ENCODE measurements around the gene SHISA4. TPM values are rescaled to one million over a fixed set of nuclear protein-coding genes. Genes with fewer than 3 reads are reported as not detected.

SHISA4 gene
- total and polyA plus RNA-seq, 2 of the 8 experiments (the other 6 are each of a cell fraction or from before 2014, with no cell fraction given), result 7.8 to 28.9 TPM

DNA sequence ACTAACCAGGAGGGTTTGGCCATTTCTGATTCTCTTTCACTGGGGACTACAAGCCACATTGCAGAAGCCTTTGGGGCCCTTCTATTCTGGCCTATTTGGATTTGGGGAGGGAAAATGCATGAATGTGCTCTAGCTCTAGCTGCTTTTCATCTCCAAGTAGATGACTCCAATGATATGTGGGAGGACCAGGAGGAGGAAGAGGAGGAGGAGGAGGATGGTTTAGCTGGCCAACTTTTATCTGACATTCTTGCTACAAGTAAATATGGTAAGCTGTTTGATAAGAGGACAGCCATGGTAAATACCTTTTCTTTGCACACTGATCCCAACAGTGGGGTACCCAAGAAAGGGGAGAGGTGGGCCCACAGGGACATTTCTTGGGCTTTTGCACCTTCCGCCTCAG lies 14.0 kb upstream of the SHISA4 start:
- no peaks in the 10 kb centered on the region for H3K4me1 ChIP-seq (replicated peaks in 1 of 4; ENCODE audit: control insufficient read depth in 3 of 4, insufficient read depth in 4 of 4, low read length in 3 of 4)
- no peak overlapping the region for H2BK15ac ChIP-seq (ENCODE audit: low read length)
- H2AFZ ChIP-seq (ENCODE audit: low read length), result no peak overlapping the region
- H2BK12ac ChIP-seq (ENCODE audit: low read depth, low read length), result no peak overlapping the region
- H3K23me2 ChIP-seq (ENCODE audit: low read depth, low read length), result no peaks in the 10 kb centered on the region
- H2BK120ac ChIP-seq (replicated peaks; ENCODE audit: low read depth, low read length), result no peak overlapping the region
- H2BK5ac ChIP-seq (ENCODE audit: low read depth, low read length), result no peak overlapping the region
- no peaks in the 10 kb centered on the region for H3K79me1 ChIP-seq (ENCODE audit: low read depth, low read length)
- DNase-seq (ENCODE audit: low read depth in 1 of 2, low spot score in 2 of 2) (no peak), FAIRE-seq (no peak)
- no peak overlapping the region for H3K9ac ChIP-seq (replicated peaks in 1 of 4; ENCODE audit: extremely low read depth in 1 of 4, low read depth in 3 of 4, low read length in 3 of 4)
- H3K4me3 ChIP-seq (ENCODE audit: extremely low read depth in 1 of 4, insufficient read depth in 2 of 4, low read depth in 3 of 4, low read length in 4 of 4), result no peak overlapping the region
- H3K27me3 ChIP-seq (replicated peaks in 1 of 4; ENCODE audit: control insufficient read depth in 3 of 4, extremely low read depth in 1 of 4, insufficient read depth in 3 of 4, low read length in 3 of 4), result no peaks in the 10 kb centered on the region
- H3K4ac ChIP-seq (replicated peaks; ENCODE audit: insufficient read length, low read depth, low read length), result no peak overlapping the region
- no peaks in the 10 kb centered on the region for H3K9me3 ChIP-seq (ENCODE audit: insufficient read depth in 2 of 2, low read depth in 1 of 2, low read length in 1 of 2)
- no peak overlapping the region for H3K23ac ChIP-seq (ENCODE audit: insufficient read length)
- POLR2A ChIA-PET (ENCODE audit: partially characterized antibody), result interaction anchor here (1.2 to 2.3 kb wide), 2 partner anchors 9 to 88 kb away, joined by 3 to 12 read pairs; no protein-coding TSS in a partner anchor
- WGBS, 2 experiments (ENCODE audit: extremely low coverage in 1 of 2, insufficient coverage in 1 of 2, insufficient read length in 1 of 2, insufficient replicate concordance in 2 of 2, low coverage in 1 of 2, low lambda C conversion rate in 2 of 2, missing lambda C conversion rate in 1 of 2), result 87% methylated on average over 1 of the region's 1 CpG; no CpG with 5 or more reads in 1 of the 2 experiments
- peaks cover 0 to 2% of the 10 kb centered on the region in 2 experiments for H4K20me1 ChIP-seq (replicated peaks in 1 of 2; ENCODE audit: control insufficient read depth in 1 of 2, insufficient read depth in 2 of 2, low read length in 2 of 2)
- H3K18ac ChIP-seq (ENCODE audit: extremely low read depth, low read length), result no peak overlapping the region
- CTCF ChIA-PET (ENCODE audit: partially characterized antibody), result interaction anchor here (0.6 to 12.3 kb wide), 6 partner anchors 18 to 245 kb away, joined by 3 to 244 read pairs (median 4); partner anchors contain the start of gene SHISA4
- H3K79me2 ChIP-seq (ENCODE audit: control insufficient read depth in 1 of 2, insufficient read depth in 2 of 2, low read length in 2 of 2), result no peaks in the 10 kb centered on the region
- no peak overlapping the region for H2BK20ac ChIP-seq (ENCODE audit: low read length)
- H4K8ac ChIP-seq (ENCODE audit: extremely low read depth, insufficient read depth, low read length), result no peak overlapping the region
- no peak overlapping the region for H2AK5ac ChIP-seq (ENCODE audit: low read depth, low read length)
- no peak overlapping the region for H3K4me2 ChIP-seq (ENCODE audit: insufficient read depth in 1 of 2, low read depth in 2 of 2, low read length in 2 of 2)
- H3K14ac ChIP-seq (ENCODE audit: insufficient read length), result no peak overlapping the region
- no peak overlapping the region for H3K56ac ChIP-seq (replicated peaks; ENCODE audit: insufficient read length, low read depth, low read length)
- no peak overlapping the region for H3K27ac ChIP-seq (ENCODE audit: low read depth, low read length)
- peaks cover 30 to 64% (median 59%) of the 10 kb centered on the region in 4 experiments for H3K36me3 ChIP-seq (ENCODE audit: control insufficient read depth in 2 of 4, insufficient read depth in 4 of 4, low read length in 3 of 4)
- no peak overlapping the region for H4K91ac ChIP-seq (replicated peaks; ENCODE audit: insufficient read length, low read length)
- no peak overlapping the region for H4K5ac ChIP-seq (ENCODE audit: insufficient read length, low read depth, low read length)
- TF ChIP-seq, protein P1, sequence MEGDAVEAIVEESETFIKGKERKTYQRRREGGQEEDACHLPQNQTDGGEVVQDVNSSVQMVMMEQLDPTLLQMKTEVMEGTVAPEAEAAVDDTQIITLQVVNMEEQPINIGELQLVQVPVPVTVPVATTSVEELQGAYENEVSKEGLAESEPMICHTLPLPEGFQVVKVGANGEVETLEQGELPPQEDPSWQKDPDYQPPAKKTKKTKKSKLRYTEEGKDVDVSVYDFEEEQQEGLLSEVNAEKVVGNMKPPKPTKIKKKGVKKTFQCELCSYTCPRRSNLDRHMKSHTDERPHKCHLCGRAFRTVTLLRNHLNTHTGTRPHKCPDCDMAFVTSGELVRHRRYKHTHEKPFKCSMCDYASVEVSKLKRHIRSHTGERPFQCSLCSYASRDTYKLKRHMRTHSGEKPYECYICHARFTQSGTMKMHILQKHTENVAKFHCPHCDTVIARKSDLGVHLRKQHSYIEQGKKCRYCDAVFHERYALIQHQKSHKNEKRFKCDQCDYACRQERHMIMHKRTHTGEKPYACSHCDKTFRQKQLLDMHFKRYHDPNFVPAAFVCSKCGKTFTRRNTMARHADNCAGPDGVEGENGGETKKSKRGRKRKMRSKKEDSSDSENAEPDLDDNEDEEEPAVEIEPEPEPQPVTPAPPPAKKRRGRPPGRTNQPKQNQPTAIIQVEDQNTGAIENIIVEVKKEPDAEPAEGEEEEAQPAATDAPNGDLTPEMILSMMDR (IDR thresholded peaks at IDR 0.05; ENCODE audit: control extremely low read depth in 1 of 3, insufficient read depth in 1 of 3, low read depth in 1 of 3, low read length in 3 of 3), result no peak
- no peak for TF ChIP-seq TCF12 (IDR thresholded peaks at IDR 0.05; ENCODE audit: low read depth, low read length)
- TF ChIP-seq NRF1 (IDR thresholded peaks at IDR 0.05; ENCODE audit: low read depth, low read length), result no peak
- no peak for TF ChIP-seq KDM4A (IDR thresholded peaks at IDR 0.05; ENCODE audit: low read depth, low read length, severe bottlenecking)
- no peak for TF ChIP-seq SIRT6 (IDR thresholded peaks at IDR 0.05; ENCODE audit: low read length)
- TF ChIP-seq CBX5 (IDR thresholded peaks at IDR 0.05; ENCODE audit: low read depth, low read length), result no peak
- no peak for TF ChIP-seq SIX5 (IDR thresholded peaks at IDR 0.05; ENCODE audit: low read depth, low read length)
- no peak for TF ChIP-seq POLR2AphosphoS5 (IDR thresholded peaks at IDR 0.05; ENCODE audit: low read depth, low read length)
- TF ChIP-seq RNF2 (IDR thresholded peaks at IDR 0.05; ENCODE audit: borderline replicate concordance, low read depth, low read length, missing control alignments, poor library complexity, severe bottlenecking), result no peak
- TF ChIP-seq, protein P2, sequence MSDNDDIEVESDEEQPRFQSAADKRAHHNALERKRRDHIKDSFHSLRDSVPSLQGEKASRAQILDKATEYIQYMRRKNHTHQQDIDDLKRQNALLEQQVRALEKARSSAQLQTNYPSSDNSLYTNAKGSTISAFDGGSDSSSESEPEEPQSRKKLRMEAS (IDR thresholded peaks at IDR 0.05), result no peak
- no peak for TF ChIP-seq CHD2 (IDR thresholded peaks at IDR 0.05; ENCODE audit: low read length)
- no peak for TF ChIP-seq GTF2F1 (IDR thresholded peaks at IDR 0.05; ENCODE audit: borderline replicate concordance, low read depth, low read length)

Data from H1 (cell line).